Liver (tissue), 3 donors: Measurements from ENCODE around the gene WSCD2.

Source experiments
- ATF3 ChIP-seq: IDR thresholded peaks from 2 replicates; pipeline ENCODE4 v1.6.1; 2016; ENCODE audit warnings: antibody characterized with exemption
- CTCF ChIP-seq: fragments of 150-350 bp; IDR thresholded peaks from 2 replicates; pipeline ENCODE4 v1.5.1; 2017; ENCODE audit warnings: improper control_type of control experiment, low read depth, low read length; ENCODE audit not compliant: missing input control
- RAD21 ChIP-seq, 2 donors: IDR thresholded peaks; 2 replicates each; pipeline ENCODE4 v1.6.1; 2016; ENCODE audit warnings: antibody characterized with exemption in 2 of 2, mild to moderate bottlenecking in 2 of 2
- TF ChIP-seq, protein P1 (sequence below): IDR thresholded peaks from 2 replicates; pipeline ENCODE4 v1.6.1; 2016; ENCODE audit warnings: antibody characterized with exemption, mild to moderate bottlenecking
- TF ChIP-seq, protein P2 (sequence below): IDR thresholded peaks from 2 replicates; pipeline ENCODE4 v1.6.1; 2016; ENCODE audit warnings: antibody characterized with exemption
- donor health status: healthy.
- donor health status: healthy.

DNA sequence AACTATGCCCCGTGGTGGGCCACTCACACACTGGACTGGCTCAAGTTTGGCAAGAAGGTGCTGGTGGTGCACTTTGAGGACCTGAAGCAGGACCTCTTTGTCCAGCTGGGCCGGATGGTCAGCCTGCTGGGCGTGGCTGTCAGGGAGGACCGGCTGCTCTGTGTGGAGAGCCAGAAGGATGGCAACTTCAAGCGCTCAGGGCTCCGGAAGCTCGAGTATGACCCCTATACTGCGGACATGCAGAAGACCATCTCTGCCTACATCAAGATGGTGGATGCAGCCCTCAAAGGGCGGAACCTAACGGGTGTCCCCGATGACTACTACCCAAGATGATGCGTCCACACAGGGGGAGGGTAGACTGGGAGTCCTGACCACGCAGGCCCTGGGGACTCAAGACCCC is 118.9 kb downstream of the WSCD2 start:
- TF ChIP-seq, protein P1, sequence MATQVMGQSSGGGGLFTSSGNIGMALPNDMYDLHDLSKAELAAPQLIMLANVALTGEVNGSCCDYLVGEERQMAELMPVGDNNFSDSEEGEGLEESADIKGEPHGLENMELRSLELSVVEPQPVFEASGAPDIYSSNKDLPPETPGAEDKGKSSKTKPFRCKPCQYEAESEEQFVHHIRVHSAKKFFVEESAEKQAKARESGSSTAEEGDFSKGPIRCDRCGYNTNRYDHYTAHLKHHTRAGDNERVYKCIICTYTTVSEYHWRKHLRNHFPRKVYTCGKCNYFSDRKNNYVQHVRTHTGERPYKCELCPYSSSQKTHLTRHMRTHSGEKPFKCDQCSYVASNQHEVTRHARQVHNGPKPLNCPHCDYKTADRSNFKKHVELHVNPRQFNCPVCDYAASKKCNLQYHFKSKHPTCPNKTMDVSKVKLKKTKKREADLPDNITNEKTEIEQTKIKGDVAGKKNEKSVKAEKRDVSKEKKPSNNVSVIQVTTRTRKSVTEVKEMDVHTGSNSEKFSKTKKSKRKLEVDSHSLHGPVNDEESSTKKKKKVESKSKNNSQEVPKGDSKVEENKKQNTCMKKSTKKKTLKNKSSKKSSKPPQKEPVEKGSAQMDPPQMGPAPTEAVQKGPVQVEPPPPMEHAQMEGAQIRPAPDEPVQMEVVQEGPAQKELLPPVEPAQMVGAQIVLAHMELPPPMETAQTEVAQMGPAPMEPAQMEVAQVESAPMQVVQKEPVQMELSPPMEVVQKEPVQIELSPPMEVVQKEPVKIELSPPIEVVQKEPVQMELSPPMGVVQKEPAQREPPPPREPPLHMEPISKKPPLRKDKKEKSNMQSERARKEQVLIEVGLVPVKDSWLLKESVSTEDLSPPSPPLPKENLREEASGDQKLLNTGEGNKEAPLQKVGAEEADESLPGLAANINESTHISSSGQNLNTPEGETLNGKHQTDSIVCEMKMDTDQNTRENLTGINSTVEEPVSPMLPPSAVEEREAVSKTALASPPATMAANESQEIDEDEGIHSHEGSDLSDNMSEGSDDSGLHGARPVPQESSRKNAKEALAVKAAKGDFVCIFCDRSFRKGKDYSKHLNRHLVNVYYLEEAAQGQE = no peak
- TF ChIP-seq CTCF (no peak), ATF3 (no peak), RAD21 (IDR thresholded peaks at IDR 0.05) (no peak)
- TF ChIP-seq, protein P2, sequence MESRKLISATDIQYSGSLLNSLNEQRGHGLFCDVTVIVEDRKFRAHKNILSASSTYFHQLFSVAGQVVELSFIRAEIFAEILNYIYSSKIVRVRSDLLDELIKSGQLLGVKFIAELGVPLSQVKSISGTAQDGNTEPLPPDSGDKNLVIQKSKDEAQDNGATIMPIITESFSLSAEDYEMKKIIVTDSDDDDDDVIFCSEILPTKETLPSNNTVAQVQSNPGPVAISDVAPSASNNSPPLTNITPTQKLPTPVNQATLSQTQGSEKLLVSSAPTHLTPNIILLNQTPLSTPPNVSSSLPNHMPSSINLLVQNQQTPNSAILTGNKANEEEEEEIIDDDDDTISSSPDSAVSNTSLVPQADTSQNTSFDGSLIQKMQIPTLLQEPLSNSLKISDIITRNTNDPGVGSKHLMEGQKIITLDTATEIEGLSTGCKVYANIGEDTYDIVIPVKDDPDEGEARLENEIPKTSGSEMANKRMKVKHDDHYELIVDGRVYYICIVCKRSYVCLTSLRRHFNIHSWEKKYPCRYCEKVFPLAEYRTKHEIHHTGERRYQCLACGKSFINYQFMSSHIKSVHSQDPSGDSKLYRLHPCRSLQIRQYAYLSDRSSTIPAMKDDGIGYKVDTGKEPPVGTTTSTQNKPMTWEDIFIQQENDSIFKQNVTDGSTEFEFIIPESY = no peak
